ACC112 (cell line): Measurements from ENCODE around the gene PTPRN2.

Experiments used
- H2AFZ ChIP-seq: fragments of 200-600 bp; sonication (generic); one replicate; pipeline ENCODE4 v1.6.0; 2017; ENCODE audit warnings: antibody characterized with exemption, low read length; ENCODE audit not compliant: unreplicated experiment
- H3K27ac ChIP-seq: fragments of 200-600 bp; sonication (generic); 2 replicates; pipeline ENCODE4 v1.5.1; 2014; ENCODE audit warnings: low read depth, mild to moderate bottlenecking, antibody characterized with exemption, low read length, moderate library complexity
- H3K27me3 ChIP-seq: fragments of 200-600 bp; sonication (generic); 2 replicates; pipeline ENCODE4 v1.6.1; 2014; ENCODE audit warnings: mild to moderate bottlenecking, antibody characterized with exemption, low read length, moderate library complexity, mixed read lengths; ENCODE audit not compliant: insufficient read depth
- H3K36me3 ChIP-seq: fragments of 200-600 bp; sonication (generic); 2 replicates; pipeline ENCODE4 v1.6.1; 2016; ENCODE audit warnings: mild to moderate bottlenecking, antibody characterized with exemption, low read length, moderate library complexity, mixed read lengths; ENCODE audit not compliant: insufficient read depth
- H3K4me1 ChIP-seq: fragments of 200-600 bp; sonication (generic); one replicate; pipeline ENCODE4 v1.6.1; 2016; ENCODE audit warnings: low read length, mixed read lengths; ENCODE audit not compliant: insufficient read depth, unreplicated experiment, control insufficient read depth
- H3K4me3 ChIP-seq: fragments of 200-600 bp; sonication (generic); 2 replicates; pipeline ENCODE4 v1.5.1; 2014; ENCODE audit warnings: mild to moderate bottlenecking, low read depth, low read length
- H3K79me2 ChIP-seq: fragments of 200-600 bp; sonication (generic); one replicate; pipeline ENCODE4 v1.6.0; 2016; ENCODE audit warnings: low read length; ENCODE audit not compliant: control insufficient read depth, unreplicated experiment, insufficient read depth

PTPRN2 gene

DNA sequence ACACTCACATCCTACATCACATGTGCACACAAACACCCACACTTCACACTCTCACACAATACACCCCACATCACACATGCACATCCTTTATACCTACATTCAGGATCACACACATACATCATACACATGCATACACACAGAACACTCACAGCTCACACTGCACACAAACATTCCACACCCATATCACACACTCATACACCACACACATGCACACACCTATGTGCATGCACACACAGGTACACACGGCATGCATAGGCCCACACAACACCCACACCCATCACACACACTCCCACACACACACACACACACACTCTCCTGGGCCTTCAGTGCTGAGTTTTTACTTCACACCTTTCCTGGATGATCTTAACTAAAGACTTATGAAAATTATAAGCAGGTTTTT, 1030.4 kb downstream of the PTPRN2 start:
- no peaks in the 10 kb centered on the region for H3K79me2 ChIP-seq
- H3K36me3 ChIP-seq: no peaks in the 10 kb centered on the region
- no peaks in the 10 kb centered on the region for H3K4me1 ChIP-seq
- no peak overlapping the region for H3K4me3 ChIP-seq
- no peak overlapping the region for H2AFZ ChIP-seq
- H3K27ac ChIP-seq: no peak overlapping the region
- no peaks in the 10 kb centered on the region for H3K27me3 ChIP-seq

DNA sequence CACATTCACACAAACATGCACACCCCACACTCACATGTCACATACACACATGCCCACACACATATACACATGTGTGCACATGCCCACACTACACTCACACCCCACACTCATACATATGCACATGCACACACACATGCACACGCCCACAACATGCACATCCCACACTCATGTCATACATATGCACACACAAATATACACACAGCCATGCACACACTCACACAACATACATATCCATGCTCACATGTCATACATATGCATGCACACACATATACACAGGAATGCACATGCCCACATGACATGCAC, 1031.0 kb downstream of the PTPRN2 start:
- Histone ChIP-seq H3K36me3 (no peaks in the 10 kb centered on the region), H3K79me2 (no peaks in the 10 kb centered on the region), H3K27ac (no peak overlapping the region), H2AFZ (no peak overlapping the region), H3K4me3 (no peak overlapping the region), H3K27me3 (no peaks in the 10 kb centered on the region), H3K4me1 (no peaks in the 10 kb centered on the region)

GRCh38 chr7:157555944-157556641, 1031.5 kb downstream of the PTPRN2 start:
- no peak overlapping the region for H3K27ac ChIP-seq

GRCh38 chr7:157555313-157555712, 1032.3 kb downstream of the PTPRN2 start:
- Histone ChIP-seq H3K27ac (no peak overlapping the region), H2AFZ (no peak overlapping the region), H3K79me2 (no peaks in the 10 kb centered on the region), H3K36me3 (no peaks in the 10 kb centered on the region), H3K4me3 (no peak overlapping the region), H3K4me1 (no peaks in the 10 kb centered on the region), H3K27me3 (no peaks in the 10 kb centered on the region)

More at GRCh38 chr7:157555944-157556641, 1031.5 kb downstream of the PTPRN2 start:
- Histone ChIP-seq H3K36me3 (no peaks in the 10 kb centered on the region), H3K4me1 (no peaks in the 10 kb centered on the region), H3K79me2 (no peaks in the 10 kb centered on the region), H3K4me3 (no peak overlapping the region), H3K27me3 (no peaks in the 10 kb centered on the region), H2AFZ (no peak overlapping the region)

- no peak overlapping the region for H3K27ac ChIP-seq
Measured at GRCh38 chr7:157554393-157555238, 1033.0 kb downstream of the PTPRN2 start.

DNA sequence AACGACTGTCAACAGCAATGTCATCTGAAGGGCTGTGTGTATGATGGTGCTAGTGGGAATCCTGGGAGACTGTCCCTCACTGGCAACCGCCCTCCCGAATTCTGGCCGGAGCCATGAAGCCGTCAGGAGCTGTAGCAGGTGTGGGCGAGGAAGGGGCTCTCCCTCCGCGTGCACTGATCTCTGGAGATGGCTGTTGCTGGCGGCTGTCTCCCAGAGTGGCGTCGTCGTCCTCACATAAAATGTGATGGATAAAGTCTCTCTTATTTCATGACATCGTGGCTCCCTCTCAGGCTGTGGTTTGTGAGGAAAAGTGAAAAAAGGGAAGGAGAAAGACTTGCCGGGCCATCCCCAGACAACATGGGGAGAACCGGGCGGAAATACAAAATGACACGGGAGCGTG, 1034.4 kb downstream of the PTPRN2 start:
- no peak overlapping the region for H3K27ac ChIP-seq
- H3K4me3 ChIP-seq: no peak overlapping the region
- H2AFZ ChIP-seq: no peak overlapping the region
- no peaks in the 10 kb centered on the region for H3K36me3 ChIP-seq
- no peaks in the 10 kb centered on the region for H3K79me2 ChIP-seq
- H3K27me3 ChIP-seq: no peaks in the 10 kb centered on the region
- H3K4me1 ChIP-seq: no peaks in the 10 kb centered on the region

More at GRCh38 chr7:157554393-157555238, 1033.0 kb downstream of the PTPRN2 start:
- Histone ChIP-seq H3K4me1 (no peaks in the 10 kb centered on the region), H3K4me3 (no peak overlapping the region), H3K27me3 (no peaks in the 10 kb centered on the region), H3K79me2 (no peaks in the 10 kb centered on the region), H3K36me3 (no peaks in the 10 kb centered on the region), H2AFZ (no peak overlapping the region)

DNA sequence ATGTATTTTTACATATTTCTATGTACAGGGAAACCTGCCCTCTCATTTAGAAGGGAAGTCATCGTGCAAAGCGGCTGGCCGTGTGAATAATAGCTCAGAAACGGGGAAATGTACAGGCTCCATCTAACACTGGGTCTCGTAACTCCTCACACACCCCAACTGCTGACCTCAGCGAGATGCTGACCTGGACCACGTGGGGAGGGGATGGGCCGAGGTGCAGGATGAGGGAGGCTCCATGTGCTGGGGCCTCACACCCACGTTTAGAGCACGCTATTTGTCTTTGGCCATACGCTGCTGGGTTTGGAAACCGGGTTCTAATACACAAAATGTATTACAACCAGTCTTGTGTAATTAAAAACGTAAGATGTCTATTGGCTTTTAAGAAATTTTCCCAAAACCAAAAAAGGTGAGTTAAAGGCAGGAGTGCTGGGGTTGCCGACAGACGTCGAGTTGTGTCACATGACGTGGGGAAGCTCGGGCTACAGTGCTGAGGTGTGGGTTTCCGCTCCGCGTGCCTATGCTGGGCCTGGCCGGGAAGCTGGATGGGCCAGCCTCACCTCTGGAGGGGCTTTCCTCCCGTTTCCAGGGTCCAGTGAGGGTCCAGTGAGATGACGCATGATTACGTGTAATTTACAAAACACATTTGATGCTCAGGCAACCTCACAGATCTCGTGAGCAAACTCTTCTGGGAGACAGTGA, 1035.2 kb downstream of the PTPRN2 start:
- no peak overlapping the region for H3K27ac ChIP-seq
- no peak overlapping the region for H3K4me3 ChIP-seq
- H2AFZ ChIP-seq: no peak overlapping the region
- H3K4me1 ChIP-seq: no peaks in the 10 kb centered on the region
- H3K36me3 ChIP-seq: no peaks in the 10 kb centered on the region
- H3K79me2 ChIP-seq: no peaks in the 10 kb centered on the region
- H3K27me3 ChIP-seq: no peaks in the 10 kb centered on the region

- Histone ChIP-seq H3K79me2 (no peaks in the 10 kb centered on the region), H2AFZ (no peak overlapping the region), H3K36me3 (no peaks in the 10 kb centered on the region), H3K4me1 (no peaks in the 10 kb centered on the region), H3K27ac (no peak overlapping the region), H3K4me3 (no peak overlapping the region), H3K27me3 (no peaks in the 10 kb centered on the region)
Measured at GRCh38 chr7:157551325-157552070, 1036.1 kb downstream of the PTPRN2 start.

DNA sequence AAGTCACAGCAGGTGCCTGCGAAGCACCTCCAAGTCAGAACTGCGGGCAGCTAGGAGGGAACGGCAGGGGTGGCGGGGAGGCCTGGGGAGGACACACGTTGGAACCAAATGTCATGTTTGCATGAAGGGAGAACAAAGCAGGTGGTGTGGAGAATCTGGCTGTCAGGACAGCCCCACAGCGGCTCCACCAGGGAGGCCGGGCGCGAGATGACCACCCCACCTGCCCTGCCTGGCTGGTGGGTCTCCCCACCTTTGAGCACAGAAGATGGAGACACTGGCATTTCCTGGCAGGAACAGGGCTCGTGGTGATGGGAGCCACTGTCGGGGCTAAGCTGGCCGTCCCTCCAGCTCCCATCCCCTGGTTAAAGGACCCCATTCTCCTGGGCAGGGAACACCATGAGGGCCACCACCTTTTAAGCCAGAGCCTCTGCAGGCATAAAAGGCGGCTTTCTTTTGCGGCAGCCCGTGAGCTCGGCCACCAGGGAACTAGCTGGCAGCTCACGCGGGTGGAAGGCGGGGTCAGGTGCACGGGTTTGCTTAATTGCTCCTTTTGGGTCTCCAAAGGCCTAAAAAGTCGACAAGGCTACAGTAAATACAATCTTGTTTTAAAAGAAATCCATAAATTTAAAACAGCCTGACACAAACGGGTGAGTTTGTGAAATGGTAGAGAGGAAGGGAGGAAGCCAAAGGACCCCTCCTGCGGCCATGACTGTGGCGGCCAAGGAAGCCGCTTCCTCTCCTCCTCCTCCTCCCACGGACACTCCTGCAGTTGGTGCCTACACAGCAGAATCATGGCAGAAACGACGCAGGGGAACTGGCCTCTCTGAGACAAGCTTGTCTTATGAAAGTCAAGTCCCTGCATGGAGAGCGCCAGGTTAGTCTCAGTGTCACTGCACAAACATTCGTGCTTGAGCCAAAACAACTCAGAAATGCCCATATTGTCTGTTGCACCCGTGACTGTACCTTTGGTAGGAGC, 1037.0 kb downstream of the PTPRN2 start:
- Histone ChIP-seq H3K4me3 (no peak overlapping the region), H3K36me3 (no peaks in the 10 kb centered on the region), H2AFZ (no peak overlapping the region), H3K4me1 (no peaks in the 10 kb centered on the region), H3K27me3 (no peaks in the 10 kb centered on the region), H3K27ac (no peak overlapping the region), H3K79me2 (no peaks in the 10 kb centered on the region)
